GM20000 (cell line): ENCODE results near the gene ABCD4.

Source experiments
- DNase-seq: peaks from one replicate; pipeline ENCODE4 v3.0.0; 2012; ENCODE audit warnings: low spot score
- CTCF ChIP-seq: IDR thresholded peaks from 2 replicates; pipeline ENCODE4 v1.5.1; 2012; ENCODE audit warnings: mild to moderate bottlenecking, control low read depth; ENCODE audit errors: extremely low read depth, missing control alignments

ABCD4 gene

GRCh38 chr14:74324931-74325361 lies 22.2 kb upstream of the ABCD4 start:
- TF ChIP-seq CTCF, result peak; percentile 16
- DNase-seq, result peak; percentile 37

GRCh38 chr14:74314576-74314975 lies 11.8 kb upstream of the ABCD4 start:
- DNase-seq, result no peak
- TF ChIP-seq CTCF, result no peak

DNA sequence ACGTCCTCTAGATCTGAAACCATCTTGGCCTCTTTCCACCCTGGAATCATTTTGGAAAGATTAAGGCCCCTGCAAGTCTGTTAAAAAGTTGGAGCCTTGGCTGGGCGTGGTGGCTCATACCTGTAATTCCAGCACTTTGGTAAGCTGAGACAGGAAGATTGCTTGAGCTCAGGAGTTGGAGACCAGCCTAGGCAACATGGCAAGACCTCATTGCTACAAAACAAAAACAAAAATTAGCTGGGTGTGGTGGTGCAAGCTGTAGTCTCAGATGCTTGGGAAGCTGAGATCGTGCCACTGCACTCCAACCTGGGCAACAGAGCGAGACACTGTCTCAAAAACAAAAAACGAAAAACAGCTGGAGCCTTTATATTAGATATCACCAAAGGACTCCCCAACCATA lies 10.9 kb upstream of the ABCD4 start:
- no peak for TF ChIP-seq CTCF
- DNase-seq, result no peak

DNA sequence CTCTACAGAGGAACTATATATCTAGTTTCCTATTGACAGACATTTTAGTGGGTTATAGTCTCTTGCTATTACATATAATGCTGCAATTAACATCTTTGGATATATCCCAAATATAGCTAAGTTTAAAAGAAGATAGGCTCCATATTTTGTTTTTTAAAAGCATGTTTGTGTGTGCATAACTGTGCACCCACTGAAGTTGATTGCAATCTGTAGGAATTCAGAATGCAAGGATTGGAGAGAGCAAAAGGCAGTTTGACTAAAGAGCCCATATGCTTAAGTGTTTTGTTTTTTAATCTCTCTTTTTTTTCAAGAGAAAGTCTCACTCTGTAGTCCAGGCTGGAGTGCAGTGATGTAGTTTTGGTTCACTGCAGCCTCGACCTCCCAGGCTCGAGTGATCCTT lies 9.4 kb upstream of the ABCD4 start:
- no peak for TF ChIP-seq CTCF
- DNase-seq, result no peak

DNA sequence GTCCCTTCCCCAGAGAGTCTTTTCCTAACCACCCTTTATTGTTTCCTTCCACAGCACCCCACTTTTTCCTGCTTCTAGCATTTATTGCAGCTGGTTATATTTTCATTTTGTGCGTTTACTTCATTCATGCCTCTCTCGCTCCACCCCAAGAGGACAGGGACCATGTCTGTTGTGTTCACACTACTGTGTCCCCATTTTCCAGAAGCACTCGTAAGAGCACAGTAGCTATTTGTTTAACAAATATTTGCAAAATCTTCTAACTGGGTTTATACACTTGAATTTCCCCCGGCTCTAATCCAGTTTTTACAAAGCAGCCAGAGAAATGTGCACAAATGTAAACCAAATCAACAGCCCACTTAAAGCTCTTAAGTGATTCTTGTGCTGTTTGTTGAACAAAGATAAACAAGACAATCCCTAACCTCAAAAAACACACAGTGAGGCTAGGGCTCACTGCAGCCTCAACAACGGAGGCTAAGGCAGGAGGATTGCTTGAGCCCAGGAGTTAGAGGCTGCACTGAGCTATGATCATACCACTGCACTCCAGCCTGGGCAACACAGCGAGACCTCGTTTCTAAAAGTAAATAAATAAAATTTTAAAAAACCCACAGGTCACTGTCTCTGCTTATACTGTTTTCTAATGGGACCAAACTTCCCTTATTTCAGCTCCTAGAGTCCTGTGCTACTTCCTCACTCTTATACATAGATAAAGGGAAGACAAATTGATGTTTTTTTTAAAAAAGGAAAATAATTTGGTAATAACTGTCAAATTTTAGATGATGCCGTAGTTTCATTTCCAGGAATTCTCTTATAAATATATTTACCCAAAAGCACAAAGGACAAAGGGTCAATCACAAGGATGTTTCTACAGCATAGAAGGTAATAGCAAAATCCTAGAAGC lies 6.6 kb upstream of the ABCD4 start:
- DNase-seq, result no peak
- TF ChIP-seq CTCF, result no peak

DNA sequence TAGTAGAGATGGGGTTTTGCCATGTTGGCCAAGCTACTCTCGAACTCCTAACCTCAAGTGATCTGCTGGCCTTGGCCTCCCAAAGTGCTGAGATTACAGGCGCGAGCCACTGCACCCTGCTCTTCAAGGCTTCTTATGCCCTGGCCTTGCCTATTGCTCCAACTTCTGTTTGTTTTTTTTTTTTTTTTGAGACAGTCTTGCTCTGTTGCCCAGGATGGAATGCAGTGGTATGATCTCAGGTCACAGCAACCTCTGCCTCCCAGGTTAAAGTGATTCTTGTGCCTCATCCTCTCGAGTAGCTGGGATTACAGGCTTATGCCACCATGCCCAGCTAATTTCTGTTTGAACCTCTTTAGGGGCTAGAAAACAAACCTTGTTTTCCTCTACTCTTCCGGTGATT lies 6.0 kb upstream of the ABCD4 start:
- no peak for DNase-seq
- TF ChIP-seq CTCF, result no peak

DNA sequence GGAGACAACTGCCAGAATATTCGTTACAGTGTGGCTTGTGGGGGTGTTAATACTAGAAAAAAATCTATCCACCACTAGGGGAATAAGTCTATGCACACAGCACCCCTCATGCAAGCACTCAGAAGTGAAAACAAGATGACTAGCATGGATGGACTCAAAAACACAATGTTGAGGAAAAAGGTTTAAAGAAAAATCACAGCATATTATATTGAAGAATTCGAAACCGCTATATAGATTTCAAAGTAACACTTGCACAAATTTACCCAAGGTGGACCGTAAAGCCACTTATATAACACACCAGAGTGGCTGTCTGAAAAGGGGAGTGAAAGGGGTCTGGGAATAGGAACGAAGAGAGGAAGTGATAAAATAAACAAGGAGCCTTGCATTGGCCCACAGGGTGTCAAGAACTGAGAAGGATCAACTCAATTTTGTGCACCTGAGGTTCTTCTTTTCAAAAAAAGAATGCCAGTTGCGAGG lies 544 bp downstream of the ABCD4 start:
- DNase-seq, result peak; percentile 73
- no peak for TF ChIP-seq CTCF
